MM.1S (cell line): ENCODE measurements around the gene PCNA.
"Not testable (repeated sequence)": the region's sequence is repeated elsewhere in the genome, so short reads cannot be mapped to it uniquely, and the experiment has no call there.

Experiments
- DNase-seq: peaks from one replicate; pipeline ENCODE4 v3.0.0-alpha.2; 2015
- H2AFZ ChIP-seq: fragments of 300-600 bp; sonication (generic); 2 replicates; pipeline ENCODE4 v1.6.0; 2016; ENCODE audit warnings: antibody characterized with exemption, low read length
- H3F3A ChIP-seq: fragments of 300-600 bp; sonication (generic); 2 replicates; pipeline ENCODE4 v1.6.1; 2016; ENCODE audit warnings: mild to moderate bottlenecking, antibody characterized with exemption, low read length, moderate library complexity, mixed read lengths; ENCODE audit not compliant: insufficient read depth
- H3K27ac ChIP-seq: fragments of 300-600 bp; sonication (generic); 2 replicates; pipeline ENCODE4 v1.5.1; 2016; ENCODE audit warnings: mild to moderate bottlenecking, low read length
- H3K27me3 ChIP-seq: fragments of 300-600 bp; sonication (generic); replicated peaks from 2 replicates; pipeline ENCODE4 v1.6.0; 2016; ENCODE audit warnings: low read length; ENCODE audit not compliant: insufficient read depth
- H3K36me3 ChIP-seq: fragments of 300-600 bp; sonication (generic); replicated peaks from 2 replicates; pipeline ENCODE4 v1.6.1; 2016; ENCODE audit warnings: mild to moderate bottlenecking, low read length, mixed read lengths; ENCODE audit not compliant: insufficient read depth
- H3K4me1 ChIP-seq: fragments of 300-600 bp; sonication (generic); 2 replicates; pipeline ENCODE4 v1.6.1; 2016; ENCODE audit warnings: low read length, mixed read lengths
- H3K4me2 ChIP-seq: fragments of 300-600 bp; sonication (generic); 2 replicates; pipeline ENCODE4 v1.6.0; 2016; ENCODE audit warnings: low read depth, low read length
- H3K4me3 ChIP-seq: fragments of 300-600 bp; sonication (generic); 2 replicates; pipeline ENCODE4 v1.5.1; 2016; ENCODE audit warnings: low read length, mixed read lengths
- H3K79me2 ChIP-seq: fragments of 300-600 bp; sonication (generic); 2 replicates; pipeline ENCODE4 v1.6.1; 2016; ENCODE audit warnings: mixed run types, low read length, mixed read lengths
- H3K9ac ChIP-seq: fragments of 300-600 bp; sonication (generic); 2 replicates; pipeline ENCODE4 v1.6.1; 2016; ENCODE audit warnings: low read length, mixed read lengths
- H3K9me2 ChIP-seq: fragments of 300-600 bp; sonication (generic); replicated peaks from 2 replicates; pipeline ENCODE4 v1.6.1; 2016; ENCODE audit warnings: mild to moderate bottlenecking, low read length, mixed read lengths; ENCODE audit not compliant: insufficient read depth
- H3K9me3 ChIP-seq: fragments of 300-600 bp; sonication (generic); replicated peaks from 2 replicates; pipeline ENCODE4 v1.6.1; 2016; ENCODE audit warnings: mild to moderate bottlenecking, low read length, mixed read lengths; ENCODE audit not compliant: insufficient read depth
- H4K20me1 ChIP-seq: fragments of 300-600 bp; sonication (generic); 2 replicates; pipeline ENCODE4 v1.6.1; 2016; ENCODE audit warnings: mild to moderate bottlenecking, low read length, moderate library complexity, mixed read lengths; ENCODE audit not compliant: insufficient read depth
- CTCF ChIP-seq: fragments of 300-600 bp; sonication (generic); IDR thresholded peaks from 2 replicates; pipeline ENCODE4 v1.5.1; 2016; ENCODE audit warnings: antibody characterized with exemption, low read length, mixed read lengths
- EZH2 ChIP-seq: fragments of 300-600 bp; sonication (generic); optimal IDR thresholded peaks from 2 replicates; pipeline ENCODE3; 2017; ENCODE audit warnings: low read depth, mild to moderate bottlenecking, antibody characterized with exemption, low read length, mixed read lengths
- EZH2phosphoT487 ChIP-seq: fragments of 300-600 bp; sonication (generic); IDR thresholded peaks from 2 replicates; pipeline ENCODE4 v1.6.1; 2018; ENCODE audit warnings: antibody characterized with exemption, low read length

PCNA gene

GRCh38 chr20:5073660-5074231 lies 46.0 kb downstream of the PCNA start:
- Histone ChIP-seq H3K4me1 (peaks cover 36% of the 10 kb centered on the region), H2AFZ (no peak overlapping the region), H3K9me2 (no peaks in the 10 kb centered on the region), H3K4me2 (no peak overlapping the region), H3K4me3 (no peak overlapping the region), H3K36me3 (no peaks in the 10 kb centered on the region), H3F3A (peaks cover 18% of the 10 kb centered on the region), H3K27ac (no peak overlapping the region), H4K20me1 (no peaks in the 10 kb centered on the region), H3K9ac (no peak overlapping the region), H3K9me3 (no peaks in the 10 kb centered on the region), H3K27me3 (no peaks in the 10 kb centered on the region), H3K79me2 (no peaks in the 10 kb centered on the region)
- no peak for TF ChIP-seq EZH2phosphoT487
- TF ChIP-seq CTCF, result no peak
- no peak for TF ChIP-seq EZH2
- no peak for DNase-seq

DNA sequence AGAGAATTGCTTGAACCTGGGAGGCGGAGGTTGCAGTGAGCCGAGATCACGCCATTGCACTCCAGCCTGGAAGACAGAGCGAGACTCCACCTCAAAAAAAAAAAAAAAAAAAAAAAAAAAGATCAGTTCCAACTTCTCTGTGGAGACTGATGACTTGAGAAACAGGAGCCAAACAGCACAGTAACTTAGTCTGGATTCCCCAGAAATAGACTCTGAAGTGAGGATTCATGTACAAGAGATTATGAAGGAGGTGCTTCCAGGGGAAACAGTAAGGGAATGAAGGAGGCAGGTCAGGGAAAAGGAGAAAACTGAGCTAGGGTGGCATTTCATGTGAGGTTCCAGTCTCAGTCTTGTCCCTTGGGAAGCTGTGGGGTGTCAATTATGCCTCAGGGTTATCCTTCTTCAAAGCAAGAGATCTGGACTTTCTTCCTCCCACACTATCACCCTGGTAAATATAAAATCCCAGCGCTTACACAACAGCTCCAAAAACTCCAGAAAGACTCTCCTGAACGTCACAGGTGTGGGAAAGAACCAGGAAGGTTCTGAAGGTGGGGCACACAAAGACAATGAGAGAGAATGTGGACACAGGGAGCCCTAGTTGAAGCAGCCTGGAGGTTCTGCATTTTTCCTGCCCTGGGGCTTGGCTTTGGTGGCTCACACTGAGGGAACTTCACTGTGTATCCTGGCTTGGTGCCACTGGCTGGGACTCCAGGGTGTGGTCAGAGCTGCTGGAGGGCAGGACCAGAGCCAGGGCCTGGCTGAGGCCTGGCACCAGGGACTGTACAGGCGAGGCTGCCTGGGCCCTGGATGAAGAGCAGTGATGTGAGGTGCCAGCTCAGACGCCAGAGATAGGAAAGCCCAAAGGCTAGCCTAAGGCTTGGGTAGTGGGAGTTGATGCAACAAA lies 46.8 kb downstream of the PCNA start:
- Histone ChIP-seq H3K4me3 (no peak overlapping the region), H3K9ac (no peak overlapping the region), H3K9me2 (no peaks in the 10 kb centered on the region), H2AFZ (no peak overlapping the region), H3K4me2 (no peak overlapping the region), H3K27me3 (no peaks in the 10 kb centered on the region), H3K36me3 (no peaks in the 10 kb centered on the region), H4K20me1 (no peaks in the 10 kb centered on the region), H3K79me2 (no peaks in the 10 kb centered on the region), H3F3A (peaks cover 16% of the 10 kb centered on the region), H3K27ac (no peak overlapping the region), H3K4me1 (peaks cover 39% of the 10 kb centered on the region), H3K9me3 (no peaks in the 10 kb centered on the region)
- DNase-seq, result no peak
- no peak for TF ChIP-seq EZH2phosphoT487
- no peak for TF ChIP-seq EZH2
- no peak for TF ChIP-seq CTCF

- H3K27ac ChIP-seq, H3K4me2 ChIP-seq, H3K9me3 ChIP-seq, H3K4me3 ChIP-seq, H4K20me1 ChIP-seq, H3K36me3 ChIP-seq, H2AFZ ChIP-seq, H3K79me2 ChIP-seq, H3K9ac ChIP-seq, H3K9me2 ChIP-seq, DNase-seq, H3K27me3 ChIP-seq: not testable (repeated sequence)
- peaks cover 35% of the 10 kb centered on the region for H3K4me1 ChIP-seq
- H3F3A ChIP-seq, result peaks cover 13% of the 10 kb centered on the region
Measured at GRCh38 chr20:5071942-5072341, 47.8 kb downstream of the PCNA start.

- H3K9me3 ChIP-seq, result no peaks in the 10 kb centered on the region
- no peaks in the 10 kb centered on the region for H3K79me2 ChIP-seq
- peaks cover 35% of the 10 kb centered on the region for H3K4me1 ChIP-seq
- H3K9me2 ChIP-seq, result no peaks in the 10 kb centered on the region
- DNase-seq, result no peak
- H3F3A ChIP-seq, result peaks cover 13% of the 10 kb centered on the region
- H3K9ac ChIP-seq, result no peak overlapping the region
- no peaks in the 10 kb centered on the region for H4K20me1 ChIP-seq
- no peak overlapping the region for H2AFZ ChIP-seq
- no peak overlapping the region for H3K4me3 ChIP-seq
- H3K36me3 ChIP-seq, result no peaks in the 10 kb centered on the region
- H3K4me2 ChIP-seq, result no peak overlapping the region
- no peak for TF ChIP-seq CTCF
- TF ChIP-seq EZH2phosphoT487, result no peak
- TF ChIP-seq EZH2, result no peak
- H3K27ac ChIP-seq, result no peak overlapping the region
- no peaks in the 10 kb centered on the region for H3K27me3 ChIP-seq
Measured at GRCh38 chr20:5070570-5070969, 49.2 kb downstream of the PCNA start.
